Endodermal cell (in vitro differentiated cells): ENCODE results near the gene LRRIQ4. TPM values are rescaled to one million over a fixed set of nuclear protein-coding genes. Genes with fewer than 3 reads are reported as not detected.

Source experiments
- DNase-seq: peaks from one replicate; pipeline ENCODE4 v3.0.0-alpha.2; 2017
- H3K27ac ChIP-seq: 2 replicates; pipeline ENCODE4 v1.5.1; 2013; ENCODE audit warnings: mild to moderate bottlenecking, low read depth, low read length, moderate library complexity
- H3K27me3 ChIP-seq: 2 replicates; pipeline ENCODE4 v1.6.1; 2013; ENCODE audit warnings: mild to moderate bottlenecking, low read length, moderate library complexity; ENCODE audit not compliant: insufficient read depth, control insufficient read depth, poor library complexity, severe bottlenecking
- H3K36me3 ChIP-seq: 2 replicates; pipeline ENCODE4 v1.7.0; 2013; ENCODE audit warnings: mild to moderate bottlenecking, low read length, moderate library complexity; ENCODE audit not compliant: control insufficient read depth, insufficient read depth
- H3K4me1 ChIP-seq: one replicate; pipeline ENCODE4 v1.7.0; 2013; ENCODE audit warnings: low read length; ENCODE audit not compliant: control insufficient read depth, insufficient read depth
- H3K4me3 ChIP-seq: 2 replicates; pipeline ENCODE4 v1.5.1; 2013; ENCODE audit warnings: mild to moderate bottlenecking, low read length, moderate library complexity
- H3K9ac ChIP-seq: 2 replicates; pipeline ENCODE4 v1.6.1; 2013; ENCODE audit warnings: mild to moderate bottlenecking, low read length, moderate library complexity; ENCODE audit not compliant: poor library complexity, severe bottlenecking; ENCODE audit errors: extremely low read depth
- H3K9me3 ChIP-seq: 2 replicates; pipeline ENCODE4 v1.6.1; 2013; ENCODE audit warnings: mild to moderate bottlenecking, low read length, moderate library complexity; ENCODE audit not compliant: control insufficient read depth
- H3K27ac Mint-ChIP-seq: 2 replicates; pipeline ENCODE4 v1.8.0; 2020; ENCODE audit warnings: mixed read lengths
- H3K27me3 Mint-ChIP-seq: 2 replicates; pipeline ENCODE4 v1.8.0; 2021; ENCODE audit warnings: mild to moderate bottlenecking, mixed read lengths; ENCODE audit not compliant: insufficient read depth
- H3K36me3 Mint-ChIP-seq: 2 replicates; pipeline ENCODE4 v1.8.0; 2020; ENCODE audit warnings: low read depth, mixed read lengths
- H3K4me1 Mint-ChIP-seq: 2 replicates; pipeline ENCODE4 v1.8.0; 2020; ENCODE audit warnings: mixed read lengths
- H3K4me3 Mint-ChIP-seq: 2 replicates; pipeline ENCODE4 v1.8.0; 2020; ENCODE audit warnings: mild to moderate bottlenecking, moderate library complexity, mixed read lengths
- H3K9me3 Mint-ChIP-seq: 2 replicates; pipeline ENCODE4 v1.8.0; 2020; ENCODE audit warnings: mild to moderate bottlenecking, mixed read lengths
- CTCF ChIP-seq: fragments of 200-600 bp; sonication (generic); conservative IDR thresholded peaks from 2 replicates; pipeline ENCODE4 v1.5.0; 2021; ENCODE audit warnings: antibody characterized with exemption, mild to moderate bottlenecking
- WGBS, 2 experiments: methylation state at CpG; one replicate each; pipeline versions ENCODE4 v1.1.5 to v1.1.7; 2013; ENCODE audit warnings: missing lambda C conversion rate in 2 of 2, mixed read lengths in 1 of 2; ENCODE audit not compliant: insufficient coverage in 1 of 2, insufficient read length in 1 of 2; 5-methylcytosine and 5-hydroxymethylcytosine counted together
- total RNA-seq, 2 donors: library from RNA; stranded (reverse); fragmentation: NEBNext Ultra II Directional in 1 of 2; extraction: Animal tissue kit (Norgen Biotek cat#: 25700) in 1 of 2; gene quantifications; 2 replicates in 1 of 2; 3 replicates in 1 of 2; pipeline ENCODE4 v1.2.1, GENCODE V29; 2021

LRRIQ4 gene
- total RNA-seq, 2 donors from 2014 or later: not detected

GRCh38 chr3:169787791-169788190 lies 24.9 kb upstream of the LRRIQ4 start:
- Histone ChIP-seq H3K27ac (no peak overlapping the region), H3K36me3 (peaks cover 80% of the 10 kb centered on the region), H3K4me1 (no peaks in the 10 kb centered on the region), H3K4me3 (no peak overlapping the region), H3K27me3 (no peaks in the 10 kb centered on the region), H3K9me3 (no peaks in the 10 kb centered on the region), H3K9ac (no peak overlapping the region)
- no peak overlapping the region for H3K4me3 Mint-ChIP-seq
- 88% methylated on average over 1 of the region's 1 CpG; no CpG with 5 or more reads in 1 of the 2 experiments for WGBS, 2 experiments
- peaks cover 35% of the 10 kb centered on the region for H3K36me3 Mint-ChIP-seq
- H3K9me3 Mint-ChIP-seq: no peaks in the 10 kb centered on the region
- H3K27me3 Mint-ChIP-seq: no peaks in the 10 kb centered on the region
- TF ChIP-seq CTCF: no peak
- no peaks in the 10 kb centered on the region for H3K4me1 Mint-ChIP-seq
- DNase-seq: no peak
- no peak overlapping the region for H3K27ac Mint-ChIP-seq

GRCh38 chr3:169790219-169790618 lies 22.5 kb upstream of the LRRIQ4 start:
- TF ChIP-seq CTCF: no peak
- Histone ChIP-seq H3K9me3 (no peaks in the 10 kb centered on the region), H3K9ac (no peak overlapping the region), H3K4me3 (no peak overlapping the region), H3K4me1 (no peaks in the 10 kb centered on the region), H3K27me3 (no peaks in the 10 kb centered on the region), H3K27ac (no peak overlapping the region), H3K36me3 (peaks cover 58% of the 10 kb centered on the region)
- no peak for DNase-seq
- H3K4me1 Mint-ChIP-seq: no peaks in the 10 kb centered on the region
- no peaks in the 10 kb centered on the region for H3K9me3 Mint-ChIP-seq
- H3K27me3 Mint-ChIP-seq: no peaks in the 10 kb centered on the region
- H3K4me3 Mint-ChIP-seq: no peak overlapping the region
- peaks cover 36% of the 10 kb centered on the region for H3K36me3 Mint-ChIP-seq
- no peak overlapping the region for H3K27ac Mint-ChIP-seq

GRCh38 chr3:169790687-169791429 lies 21.8 kb upstream of the LRRIQ4 start:
- H3K4me3 Mint-ChIP-seq: no peak overlapping the region
- H3K36me3 Mint-ChIP-seq: peaks cover 33% of the 10 kb centered on the region
- H3K9me3 Mint-ChIP-seq: no peaks in the 10 kb centered on the region
- Histone ChIP-seq H3K9ac (no peak overlapping the region), H3K36me3 (peaks cover 52% of the 10 kb centered on the region), H3K27me3 (no peaks in the 10 kb centered on the region), H3K9me3 (no peaks in the 10 kb centered on the region), H3K27ac (no peak overlapping the region), H3K4me1 (no peaks in the 10 kb centered on the region), H3K4me3 (no peak overlapping the region)
- WGBS, 2 experiments: 90 to 94% methylated on average over 4 of the region's 4 CpGs
- TF ChIP-seq CTCF: no peak
- H3K27me3 Mint-ChIP-seq: no peaks in the 10 kb centered on the region
- H3K4me1 Mint-ChIP-seq: no peaks in the 10 kb centered on the region
- DNase-seq: no peak
- H3K27ac Mint-ChIP-seq: no peak overlapping the region
